Adrenal gland (tissue), 5 donors: ENCODE results near the gene CR2.

ENCODE experiments used
- POLR2A ChIP-seq, 2 donors: fragments of 450-650 bp; IDR thresholded peaks; one replicate each; pipeline ENCODE4 v1.6.1; 2017; ENCODE audit warnings: antibody characterized with exemption in 2 of 2, mild to moderate bottlenecking in 2 of 2, moderate library complexity in 1 of 2
- TF ChIP-seq, protein P1 (sequence below), 6 experiments: fragments of 450-650 bp in 4 of 6; fragments of 200-600 bp in 2 of 6; sonication (generic) in 1 of 6; IDR thresholded peaks; 1 replicate in 5 of 6; 2 replicates in 1 of 6; pipeline versions ENCODE4 v1.5.1 to v1.8.0; 2016 to 2021; ENCODE audit warnings: antibody characterized with exemption in 6 of 6, mild to moderate bottlenecking in 2 of 6, moderate library complexity in 1 of 6
- donor health status: DM: no; HTN: no; CAD: no.

DNA sequence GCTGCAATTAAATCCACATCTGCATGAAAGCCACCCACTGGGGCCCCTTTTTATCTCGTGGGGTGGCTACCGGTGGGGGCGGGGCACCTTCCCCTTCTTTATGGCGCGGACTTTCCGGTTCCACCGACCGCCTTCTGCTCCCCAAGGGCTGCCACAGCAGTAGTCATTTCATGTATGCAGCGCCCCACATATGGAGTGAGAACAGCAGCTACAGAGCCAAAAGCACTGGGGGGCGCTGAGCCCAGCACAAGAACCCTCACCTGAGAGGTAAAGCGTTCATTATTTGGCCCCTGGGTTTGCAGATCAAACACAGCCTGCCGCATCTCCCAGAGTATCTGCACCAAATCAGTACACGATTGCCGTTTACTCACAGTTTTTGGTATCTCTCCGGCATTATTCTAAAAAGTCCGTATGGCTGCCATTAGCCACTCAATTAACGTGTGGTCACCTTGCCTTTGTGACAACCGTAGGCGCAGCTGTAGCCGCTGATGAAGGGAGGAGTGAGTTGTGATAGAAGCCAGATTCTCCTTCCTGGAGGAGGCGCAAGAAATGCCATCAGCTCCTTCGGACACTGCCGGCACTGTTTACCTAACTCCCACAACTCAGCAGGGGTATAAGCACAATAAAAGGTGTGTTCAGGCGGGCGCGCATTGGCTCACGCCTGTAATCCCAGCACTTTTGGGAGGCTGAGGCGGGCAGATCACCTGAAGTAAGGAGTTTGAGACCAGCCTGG is 30.4 kb upstream of the CR2 start:
- TF ChIP-seq, protein P1, sequence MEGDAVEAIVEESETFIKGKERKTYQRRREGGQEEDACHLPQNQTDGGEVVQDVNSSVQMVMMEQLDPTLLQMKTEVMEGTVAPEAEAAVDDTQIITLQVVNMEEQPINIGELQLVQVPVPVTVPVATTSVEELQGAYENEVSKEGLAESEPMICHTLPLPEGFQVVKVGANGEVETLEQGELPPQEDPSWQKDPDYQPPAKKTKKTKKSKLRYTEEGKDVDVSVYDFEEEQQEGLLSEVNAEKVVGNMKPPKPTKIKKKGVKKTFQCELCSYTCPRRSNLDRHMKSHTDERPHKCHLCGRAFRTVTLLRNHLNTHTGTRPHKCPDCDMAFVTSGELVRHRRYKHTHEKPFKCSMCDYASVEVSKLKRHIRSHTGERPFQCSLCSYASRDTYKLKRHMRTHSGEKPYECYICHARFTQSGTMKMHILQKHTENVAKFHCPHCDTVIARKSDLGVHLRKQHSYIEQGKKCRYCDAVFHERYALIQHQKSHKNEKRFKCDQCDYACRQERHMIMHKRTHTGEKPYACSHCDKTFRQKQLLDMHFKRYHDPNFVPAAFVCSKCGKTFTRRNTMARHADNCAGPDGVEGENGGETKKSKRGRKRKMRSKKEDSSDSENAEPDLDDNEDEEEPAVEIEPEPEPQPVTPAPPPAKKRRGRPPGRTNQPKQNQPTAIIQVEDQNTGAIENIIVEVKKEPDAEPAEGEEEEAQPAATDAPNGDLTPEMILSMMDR (IDR thresholded peaks at IDR 0.05) = no peak
- TF ChIP-seq POLR2A (IDR thresholded peaks at IDR 0.05) = no peak
